ENCODE results near the gene BEST1. TPM values are rescaled to one million over a fixed set of nuclear protein-coding genes. Genes with fewer than 3 reads are reported as not detected.

Gene BEST1
- total RNA-seq, 1 experiment from 2014 or later = 0.22 TPM

- CTCF ChIA-PET = interaction anchor here (1.0 kb wide), 1 partner anchor 156 kb away, joined by 4 read pairs; no protein-coding TSS in a partner anchor
- no peak for TF ChIP-seq EZH2 (IDR thresholded peaks at IDR 0.05; ENCODE audit: low read length, unreplicated experiment)
- intact Hi-C loops (cut with micrococcal nuclease) = no loop called here
Measured at GRCh38 chr11:61912991-61913698, 37.0 kb upstream of the BEST1 start.

DNA sequence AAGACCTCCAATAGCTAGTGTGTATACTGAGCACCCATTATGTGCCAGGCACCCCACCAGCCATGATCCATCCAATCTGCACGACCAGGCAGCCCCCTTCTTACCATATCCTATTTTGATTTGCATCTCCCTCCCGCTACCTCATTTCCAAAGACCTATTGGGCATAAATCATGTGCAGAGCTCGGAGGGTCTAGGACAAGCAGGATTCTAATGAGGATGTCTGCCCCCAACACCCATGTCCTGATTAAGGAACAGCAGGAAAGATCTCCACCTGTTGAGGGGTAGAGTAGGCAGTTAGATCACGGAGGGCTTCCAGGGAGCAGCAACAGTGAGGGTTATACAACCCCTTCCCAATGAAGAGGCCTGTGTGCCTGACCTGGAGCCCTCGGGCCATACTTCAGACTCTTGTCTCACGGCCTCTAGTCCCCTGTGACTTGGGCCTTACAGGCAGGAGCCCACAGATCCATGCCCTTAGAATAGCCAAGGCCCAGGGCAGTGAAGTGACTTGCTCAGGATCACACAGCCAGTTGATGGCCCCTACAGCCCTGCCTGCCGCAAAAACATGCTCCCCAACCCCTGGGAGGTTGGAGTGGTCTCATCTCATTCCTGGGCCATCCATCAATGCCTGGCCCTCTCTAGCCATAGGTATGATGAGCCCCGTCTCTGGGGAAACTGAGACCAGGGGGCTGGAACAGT, 36.3 kb upstream of the BEST1 start:
- H3F3A ChIP-seq (ENCODE audit: low read length, unreplicated experiment) = no peaks in the 10 kb centered on the region
- no peak overlapping the region for H3K9ac ChIP-seq (ENCODE audit: low read length)
- DNase-seq (no peak), ATAC-seq (no peak)
- H3K79me2 ChIP-seq (ENCODE audit: low read length) = no peaks in the 10 kb centered on the region
- H3K4me1 ChIP-seq (ENCODE audit: insufficient read depth, low read length) = no peaks in the 10 kb centered on the region
- ChIA-PET CTCF (interaction anchor here (1.0 kb wide), 1 partner anchor 155 kb away, joined by 4 read pairs; no protein-coding TSS in a partner anchor), POLR2A (ENCODE audit: unreplicated experiment) (no interaction called here)
- no peaks in the 10 kb centered on the region for H4K20me1 ChIP-seq (ENCODE audit: low read length)
- BruUV-seq (replicated peaks) = no TSS peak
- no peaks in the 10 kb centered on the region for H3K9me3 ChIP-seq (ENCODE audit: low read length)
- intact Hi-C loops (cut with micrococcal nuclease) = no loop called here
- no peak overlapping the region for H3K4me3 ChIP-seq (ENCODE audit: low read length)
- H3K36me3 ChIP-seq (ENCODE audit: low read depth, low read length) = no peaks in the 10 kb centered on the region
- H3K27me3 ChIP-seq (ENCODE audit: low read length) = peaks cover 9% of the 10 kb centered on the region; the same call in 1 of the 2 replicates
- H2AFZ ChIP-seq (ENCODE audit: low read length) = no peak overlapping the region
- TF ChIP-seq EZH2phosphoT487 (IDR thresholded peaks at IDR 0.05; ENCODE audit: borderline replicate concordance, low read length) (no peak), EZH2 (IDR thresholded peaks at IDR 0.05; ENCODE audit: low read length, unreplicated experiment) (no peak)
- TF ChIP-seq, protein P1, sequence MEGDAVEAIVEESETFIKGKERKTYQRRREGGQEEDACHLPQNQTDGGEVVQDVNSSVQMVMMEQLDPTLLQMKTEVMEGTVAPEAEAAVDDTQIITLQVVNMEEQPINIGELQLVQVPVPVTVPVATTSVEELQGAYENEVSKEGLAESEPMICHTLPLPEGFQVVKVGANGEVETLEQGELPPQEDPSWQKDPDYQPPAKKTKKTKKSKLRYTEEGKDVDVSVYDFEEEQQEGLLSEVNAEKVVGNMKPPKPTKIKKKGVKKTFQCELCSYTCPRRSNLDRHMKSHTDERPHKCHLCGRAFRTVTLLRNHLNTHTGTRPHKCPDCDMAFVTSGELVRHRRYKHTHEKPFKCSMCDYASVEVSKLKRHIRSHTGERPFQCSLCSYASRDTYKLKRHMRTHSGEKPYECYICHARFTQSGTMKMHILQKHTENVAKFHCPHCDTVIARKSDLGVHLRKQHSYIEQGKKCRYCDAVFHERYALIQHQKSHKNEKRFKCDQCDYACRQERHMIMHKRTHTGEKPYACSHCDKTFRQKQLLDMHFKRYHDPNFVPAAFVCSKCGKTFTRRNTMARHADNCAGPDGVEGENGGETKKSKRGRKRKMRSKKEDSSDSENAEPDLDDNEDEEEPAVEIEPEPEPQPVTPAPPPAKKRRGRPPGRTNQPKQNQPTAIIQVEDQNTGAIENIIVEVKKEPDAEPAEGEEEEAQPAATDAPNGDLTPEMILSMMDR (conservative IDR thresholded peaks at IDR 0.05; ENCODE audit: low read depth, low read length) = no peak
- H3K27ac ChIP-seq (ENCODE audit: low read length) = no peak overlapping the region
- H3K9me2 ChIP-seq (replicated peaks; ENCODE audit: low read length) = no peaks in the 10 kb centered on the region
- H3K4me2 ChIP-seq (ENCODE audit: low read length) = no peak overlapping the region

More at GRCh38 chr11:61912991-61913698, 37.0 kb upstream of the BEST1 start:
- no peaks in the 10 kb centered on the region for H4K20me1 ChIP-seq (ENCODE audit: low read length)
- H3K4me2 ChIP-seq (ENCODE audit: low read length) = no peak overlapping the region
- ATAC-seq (no peak), DNase-seq (no peak)
- H3F3A ChIP-seq (ENCODE audit: low read length, unreplicated experiment) = no peaks in the 10 kb centered on the region
- no peaks in the 10 kb centered on the region for H3K4me1 ChIP-seq (ENCODE audit: insufficient read depth, low read length)
- POLR2A ChIA-PET (ENCODE audit: unreplicated experiment) = no interaction called here
- no peak overlapping the region for H3K9ac ChIP-seq (ENCODE audit: low read length)
- no peaks in the 10 kb centered on the region for H3K36me3 ChIP-seq (ENCODE audit: low read depth, low read length)
- no peaks in the 10 kb centered on the region for H3K79me2 ChIP-seq (ENCODE audit: low read length)
- no peak overlapping the region for H3K27ac ChIP-seq (ENCODE audit: low read length)
- no peaks in the 10 kb centered on the region for H3K9me3 ChIP-seq (ENCODE audit: low read length)
- H3K4me3 ChIP-seq (ENCODE audit: low read length) = no peak overlapping the region
- no peak overlapping the region for H2AFZ ChIP-seq (ENCODE audit: low read length)
- no TSS peak for BruUV-seq (replicated peaks)
- no peaks in the 10 kb centered on the region for H3K9me2 ChIP-seq (replicated peaks; ENCODE audit: low read length)
- peaks cover 3% of the 10 kb centered on the region; the same call in 1 of the 2 replicates for H3K27me3 ChIP-seq (ENCODE audit: low read length)

- Histone ChIP-seq H3K27ac (ENCODE audit: low read length) (no peak overlapping the region), H4K20me1 (ENCODE audit: low read length) (no peaks in the 10 kb centered on the region), H3K9me3 (ENCODE audit: low read length) (no peaks in the 10 kb centered on the region), H2AFZ (ENCODE audit: low read length) (no peak overlapping the region), H3K4me2 (ENCODE audit: low read length) (no peak overlapping the region), H3K9me2 (replicated peaks; ENCODE audit: low read length) (no peaks in the 10 kb centered on the region), H3K36me3 (ENCODE audit: low read depth, low read length) (no peaks in the 10 kb centered on the region), H3K27me3 (ENCODE audit: low read length) (peaks cover 9% of the 10 kb centered on the region; the same call in 1 of the 2 replicates), H3K4me3 (ENCODE audit: low read length) (no peak overlapping the region), H3K9ac (ENCODE audit: low read length) (no peak overlapping the region), H3F3A (ENCODE audit: low read length, unreplicated experiment) (no peaks in the 10 kb centered on the region), H3K79me2 (ENCODE audit: low read length) (no peaks in the 10 kb centered on the region), H3K4me1 (ENCODE audit: insufficient read depth, low read length) (no peaks in the 10 kb centered on the region)
- CTCF ChIA-PET = no interaction called here
- POLR2A ChIA-PET (ENCODE audit: unreplicated experiment) = interaction anchor here (0.6 kb wide), 1 partner anchor 148 kb away, joined by 5 read pairs; no protein-coding TSS in a partner anchor
- no peak for TF ChIP-seq EZH2 (IDR thresholded peaks at IDR 0.05; ENCODE audit: low read length, unreplicated experiment)
- TF ChIP-seq, protein P1 (conservative IDR thresholded peaks at IDR 0.05; ENCODE audit: low read depth, low read length) = no peak
- TF ChIP-seq EZH2phosphoT487 (IDR thresholded peaks at IDR 0.05; ENCODE audit: borderline replicate concordance, low read length) = no peak
- BruUV-seq (replicated peaks) = no TSS peak
- ATAC-seq (no peak), DNase-seq (no peak)
- intact Hi-C loops (cut with micrococcal nuclease) = no loop called here
Measured at GRCh38 chr11:61914471-61915171, 35.5 kb upstream of the BEST1 start.

Data from PC-3 (cell line).